Osteoblast (primary cell): ENCODE measurements around the gene ARSD. TPM values are rescaled to one million over a fixed set of nuclear protein-coding genes. Genes with fewer than 3 reads are reported as not detected.

Experiments
- DNase-seq: peaks from one replicate; pipeline ENCODE4 v3.0.0; 2011; ENCODE audit warnings: low spot score, mixed read lengths; ENCODE audit not compliant: insufficient read length; ENCODE audit errors: missing footprints
- H2AFZ ChIP-seq: 2 replicates; pipeline ENCODE4 v1.6.0; 2011; ENCODE audit warnings: mild to moderate bottlenecking, low read length
- H3K27ac ChIP-seq: 2 replicates; pipeline ENCODE4 v1.5.1; 2011; ENCODE audit warnings: mild to moderate bottlenecking, low read depth, low read length, moderate library complexity
- H3K27me3 ChIP-seq: 2 replicates; pipeline ENCODE4 v1.6.0; 2012; ENCODE audit warnings: mild to moderate bottlenecking, control low read depth, inconsistent platforms, low read length, moderate library complexity; ENCODE audit not compliant: insufficient read depth
- H3K36me3 ChIP-seq: 2 replicates; pipeline ENCODE4 v1.5.1; 2011; ENCODE audit warnings: mild to moderate bottlenecking, low read length, control low read depth, moderate library complexity; ENCODE audit not compliant: insufficient read depth
- H3K4me1 ChIP-seq: 2 replicates; pipeline ENCODE4 v1.5.1; 2011; ENCODE audit warnings: mild to moderate bottlenecking, low read length, control low read depth, moderate library complexity; ENCODE audit not compliant: insufficient read depth
- H3K4me2 ChIP-seq: 2 replicates; pipeline ENCODE4 v1.6.0; 2011; ENCODE audit warnings: mild to moderate bottlenecking, low read length; ENCODE audit not compliant: insufficient read depth
- H3K4me3 ChIP-seq: fragments of 200-600 bp; sonication (generic); 3 replicates; pipeline ENCODE4 v1.5.1; 2012; ENCODE audit warnings: mild to moderate bottlenecking, low read length, inconsistent platforms; ENCODE audit not compliant: insufficient read depth
- H3K79me2 ChIP-seq: 2 replicates; pipeline ENCODE4 v1.6.0; 2012; ENCODE audit warnings: mild to moderate bottlenecking, low read length, control low read depth, inconsistent platforms; ENCODE audit not compliant: insufficient read depth
- H3K9me3 ChIP-seq: 2 replicates; pipeline ENCODE4 v1.5.1; 2011; ENCODE audit warnings: low read depth, low read length, control low read depth
- H4K20me1 ChIP-seq: 2 replicates; pipeline ENCODE4 v1.6.0; 2012; ENCODE audit warnings: mild to moderate bottlenecking, low read length, control low read depth; ENCODE audit not compliant: insufficient read depth
- CTCF ChIP-seq: IDR thresholded peaks from 2 replicates; pipeline ENCODE4 v1.5.1; 2011; ENCODE audit warnings: mild to moderate bottlenecking, low read depth, low read length, moderate library complexity; ENCODE audit errors: extremely low read depth
- total RNA-seq: library from RNA; depleted of rRNA; stranded (reverse); fragments of >200 nt; gene quantifications from 2 replicates; pipeline ENCODE4 v1.2.3, GENCODE V29; 2012

ARSD gene
- total RNA-seq, 1 donor = 20.6 TPM

GRCh38 chrX:2879670-2880069, 49.5 kb downstream of the ARSD start:
- no peak for DNase-seq
- Histone ChIP-seq H3K4me2 (no peak overlapping the region), H3K27ac (no peak overlapping the region), H3K4me3 (no peak overlapping the region), H4K20me1 (no peaks in the 10 kb centered on the region), H3K79me2 (no peaks in the 10 kb centered on the region), H3K4me1 (no peaks in the 10 kb centered on the region), H3K27me3 (no peaks in the 10 kb centered on the region), H2AFZ (no peak overlapping the region), H3K36me3 (no peaks in the 10 kb centered on the region), H3K9me3 (no peaks in the 10 kb centered on the region)
- TF ChIP-seq CTCF = no peak

GRCh38 chrX:2878563-2878962, 50.6 kb downstream of the ARSD start:
- Histone ChIP-seq H3K4me2 (no peak overlapping the region), H4K20me1 (no peaks in the 10 kb centered on the region), H3K9me3 (no peaks in the 10 kb centered on the region), H3K36me3 (no peaks in the 10 kb centered on the region), H3K4me1 (no peaks in the 10 kb centered on the region), H2AFZ (no peak overlapping the region), H3K27ac (no peak overlapping the region), H3K79me2 (no peaks in the 10 kb centered on the region), H3K27me3 (no peaks in the 10 kb centered on the region), H3K4me3 (no peak overlapping the region)
- TF ChIP-seq CTCF = no peak
- DNase-seq = no peak

GRCh38 chrX:2875798-2876399, 53.2 kb downstream of the ARSD start:
- Histone ChIP-seq H2AFZ (no peak overlapping the region), H3K4me2 (no peak overlapping the region), H3K27me3 (no peaks in the 10 kb centered on the region), H3K4me3 (no peak overlapping the region), H3K9me3 (no peaks in the 10 kb centered on the region), H3K27ac (no peak overlapping the region), H4K20me1 (no peaks in the 10 kb centered on the region), H3K79me2 (no peaks in the 10 kb centered on the region), H3K4me1 (no peaks in the 10 kb centered on the region), H3K36me3 (no peaks in the 10 kb centered on the region)
- peak; percentile 61 for TF ChIP-seq CTCF
- no peak for DNase-seq

- no peaks in the 10 kb centered on the region for H3K9me3 ChIP-seq
- no peaks in the 10 kb centered on the region for H3K36me3 ChIP-seq
- no peaks in the 10 kb centered on the region for H3K27me3 ChIP-seq
- no peak for DNase-seq
- H3K27ac ChIP-seq = no peak overlapping the region
- H3K4me1 ChIP-seq = no peaks in the 10 kb centered on the region
- no peak overlapping the region for H3K4me2 ChIP-seq
- H2AFZ ChIP-seq = no peak overlapping the region
- H4K20me1 ChIP-seq = no peaks in the 10 kb centered on the region
- no peak overlapping the region for H3K4me3 ChIP-seq
- TF ChIP-seq CTCF = no peak
- H3K79me2 ChIP-seq = no peaks in the 10 kb centered on the region
These were observed 54.0 kb downstream of the ARSD start for GRCh38 chrX:2875136-2875481.
